DND-41 (cell line): ENCODE results near the gene RNF31.

Source experiments
- ATAC-seq: fragments of 200-7000 bp; cut with Tn5 transposase; 3 replicates; pipeline ENCODE4 v1.9.1; 2021; ENCODE audit warnings: low read depth; ENCODE audit not compliant: insufficient read depth
- DNase-seq: peaks from one replicate; pipeline ENCODE4 v3.0.0-alpha.2; 2020
- H2AFZ ChIP-seq: 2 replicates; pipeline ENCODE4 v1.6.0; 2012; ENCODE audit warnings: low read depth, low read length
- H3K27ac ChIP-seq: 2 replicates; pipeline ENCODE4 v1.5.1; 2012; ENCODE audit warnings: low read length, inconsistent platforms
- H3K27me3 ChIP-seq: fragments of 200-600 bp; sonication (generic); 2 replicates; pipeline ENCODE4 v1.6.0; 2012; ENCODE audit warnings: low read length, mild to moderate bottlenecking, inconsistent platforms; ENCODE audit not compliant: insufficient read depth, poor library complexity
- H3K36me3 ChIP-seq: 2 replicates; pipeline ENCODE4 v1.5.1; 2012; ENCODE audit warnings: low read length, inconsistent platforms; ENCODE audit not compliant: insufficient read depth
- H3K4me1 ChIP-seq: 2 replicates; pipeline ENCODE4 v1.5.1; 2012; ENCODE audit warnings: mild to moderate bottlenecking, low read length; ENCODE audit not compliant: insufficient read depth
- H3K4me2 ChIP-seq: 2 replicates; pipeline ENCODE4 v1.6.0; 2012; ENCODE audit warnings: mild to moderate bottlenecking, moderate library complexity, low read length, inconsistent platforms; ENCODE audit not compliant: insufficient read depth
- H3K4me3 ChIP-seq, 2 experiments: fragments of 200-600 bp in 1 of 2; shearing (Covaris generic) in 1 of 2; 2 replicates each; pipeline ENCODE4 v1.5.1; 2012 to 2016; ENCODE audit warnings: inconsistent platforms in 2 of 2, low read length in 2 of 2, mild to moderate bottlenecking in 2 of 2, low read depth in 1 of 2, moderate library complexity in 1 of 2
- H3K79me2 ChIP-seq: 2 replicates; pipeline ENCODE4 v1.6.0; 2012; ENCODE audit warnings: low read length, inconsistent platforms; ENCODE audit not compliant: insufficient read depth
- H3K9ac ChIP-seq: 2 replicates; pipeline ENCODE4 v1.6.0; 2012; ENCODE audit warnings: low read depth, mild to moderate bottlenecking, inconsistent platforms, low read length, moderate library complexity
- H3K9me3 ChIP-seq: 2 replicates; pipeline ENCODE4 v1.5.1; 2012; ENCODE audit warnings: low read length, moderate library complexity, mild to moderate bottlenecking, inconsistent platforms; ENCODE audit not compliant: insufficient read depth, severe bottlenecking
- H4K20me1 ChIP-seq: 2 replicates; pipeline ENCODE4 v1.6.0; 2012; ENCODE audit warnings: low read length; ENCODE audit not compliant: insufficient read depth
- EZH2 ChIP-seq: IDR thresholded peaks from 3 replicates; pipeline ENCODE4 v1.6.1; 2012; ENCODE audit warnings: borderline replicate concordance, low read depth, mild to moderate bottlenecking, moderate library complexity, low read length, inconsistent platforms; ENCODE audit not compliant: severe bottlenecking
- TF ChIP-seq, protein P1 (sequence below): IDR thresholded peaks from 2 replicates; pipeline ENCODE4 v1.5.1; 2012; ENCODE audit warnings: borderline replicate concordance, low read length, moderate library complexity, mild to moderate bottlenecking; ENCODE audit not compliant: poor library complexity, severe bottlenecking; ENCODE audit errors: extremely low read depth

Gene RNF31

DNA sequence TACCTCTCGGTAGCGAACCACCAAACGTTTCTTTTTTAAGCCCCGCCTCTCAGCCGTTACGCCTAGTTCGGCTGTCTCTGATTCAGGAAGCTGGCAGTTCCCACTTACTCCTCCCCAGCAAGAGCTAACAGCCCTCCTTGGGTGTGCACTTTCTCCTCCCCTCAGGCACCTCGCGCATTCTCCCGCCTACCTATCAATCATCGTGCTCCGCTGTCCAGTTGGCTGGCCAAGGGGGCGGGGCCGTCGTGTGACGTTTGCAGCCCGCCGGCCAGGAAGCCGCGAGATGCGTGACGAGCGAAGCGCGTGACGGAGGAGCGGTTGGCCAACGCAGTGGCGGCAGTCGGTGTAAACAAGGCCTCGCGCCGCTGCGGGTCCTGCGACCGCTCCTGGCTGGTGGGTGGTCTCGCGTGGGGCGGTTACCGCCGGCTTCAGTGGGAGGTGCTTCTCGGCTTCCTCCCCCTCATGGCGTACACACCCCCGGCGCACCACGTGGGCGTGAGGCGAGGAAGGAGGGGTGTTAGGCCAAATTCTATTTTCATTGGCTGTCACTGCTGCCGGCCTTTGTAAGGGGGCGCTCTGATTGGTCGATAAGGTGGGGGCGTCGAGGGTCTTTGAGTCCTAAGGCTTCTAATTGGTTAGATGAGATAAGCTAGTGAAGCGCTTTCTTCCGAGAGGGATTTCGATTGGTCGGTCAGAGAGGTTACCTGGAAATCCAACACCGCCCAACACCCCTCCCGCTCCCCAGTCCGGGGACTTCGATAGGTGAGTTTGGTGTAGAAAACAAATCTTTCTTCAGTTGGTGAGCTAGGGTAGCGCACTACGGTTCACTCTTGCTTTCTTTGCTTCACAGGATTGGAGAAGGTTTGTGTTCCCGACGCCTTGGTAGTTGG is 32.5 kb upstream of the RNF31 start, which contains the start of the genes DCAF11 and NRL:
Gene DCAF11, plus strand, starts transcription at position 246 of the 890 bp plus-strand sequence. CDS start 818 bp downstream, outside the sequence.
Gene NRL, minus strand, starts transcription at position 418 of the 890 bp plus-strand sequence. CDS start 32,101 bp downstream, outside the sequence.
- Histone ChIP-seq H3K9ac (peak within 1 kb of the TSS; percentile 76), H3K36me3 (peaks cover 36% of the 10 kb centered on the region), H3K9me3 (no peaks in the 10 kb centered on the region), H3K4me1 (peaks cover 23% of the 10 kb centered on the region), H3K79me2 (peaks cover 22% of the 10 kb centered on the region), H2AFZ (peak within 1 kb of the TSS; percentile 98), H4K20me1 (no peaks in the 10 kb centered on the region), H3K27ac (peak within 1 kb of the TSS; percentile 100), H3K4me2 (peak within 1 kb of the TSS; percentile 93), H3K27me3 (no peaks in the 10 kb centered on the region), H3K4me3 (peak within 1 kb of the TSS; percentile 28 to 63)
- peak; percentile 99 for DNase-seq
- peak; percentile 87 for ATAC-seq
- TF ChIP-seq, protein P1, sequence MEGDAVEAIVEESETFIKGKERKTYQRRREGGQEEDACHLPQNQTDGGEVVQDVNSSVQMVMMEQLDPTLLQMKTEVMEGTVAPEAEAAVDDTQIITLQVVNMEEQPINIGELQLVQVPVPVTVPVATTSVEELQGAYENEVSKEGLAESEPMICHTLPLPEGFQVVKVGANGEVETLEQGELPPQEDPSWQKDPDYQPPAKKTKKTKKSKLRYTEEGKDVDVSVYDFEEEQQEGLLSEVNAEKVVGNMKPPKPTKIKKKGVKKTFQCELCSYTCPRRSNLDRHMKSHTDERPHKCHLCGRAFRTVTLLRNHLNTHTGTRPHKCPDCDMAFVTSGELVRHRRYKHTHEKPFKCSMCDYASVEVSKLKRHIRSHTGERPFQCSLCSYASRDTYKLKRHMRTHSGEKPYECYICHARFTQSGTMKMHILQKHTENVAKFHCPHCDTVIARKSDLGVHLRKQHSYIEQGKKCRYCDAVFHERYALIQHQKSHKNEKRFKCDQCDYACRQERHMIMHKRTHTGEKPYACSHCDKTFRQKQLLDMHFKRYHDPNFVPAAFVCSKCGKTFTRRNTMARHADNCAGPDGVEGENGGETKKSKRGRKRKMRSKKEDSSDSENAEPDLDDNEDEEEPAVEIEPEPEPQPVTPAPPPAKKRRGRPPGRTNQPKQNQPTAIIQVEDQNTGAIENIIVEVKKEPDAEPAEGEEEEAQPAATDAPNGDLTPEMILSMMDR, result no peak
- no peak for TF ChIP-seq EZH2

DNA sequence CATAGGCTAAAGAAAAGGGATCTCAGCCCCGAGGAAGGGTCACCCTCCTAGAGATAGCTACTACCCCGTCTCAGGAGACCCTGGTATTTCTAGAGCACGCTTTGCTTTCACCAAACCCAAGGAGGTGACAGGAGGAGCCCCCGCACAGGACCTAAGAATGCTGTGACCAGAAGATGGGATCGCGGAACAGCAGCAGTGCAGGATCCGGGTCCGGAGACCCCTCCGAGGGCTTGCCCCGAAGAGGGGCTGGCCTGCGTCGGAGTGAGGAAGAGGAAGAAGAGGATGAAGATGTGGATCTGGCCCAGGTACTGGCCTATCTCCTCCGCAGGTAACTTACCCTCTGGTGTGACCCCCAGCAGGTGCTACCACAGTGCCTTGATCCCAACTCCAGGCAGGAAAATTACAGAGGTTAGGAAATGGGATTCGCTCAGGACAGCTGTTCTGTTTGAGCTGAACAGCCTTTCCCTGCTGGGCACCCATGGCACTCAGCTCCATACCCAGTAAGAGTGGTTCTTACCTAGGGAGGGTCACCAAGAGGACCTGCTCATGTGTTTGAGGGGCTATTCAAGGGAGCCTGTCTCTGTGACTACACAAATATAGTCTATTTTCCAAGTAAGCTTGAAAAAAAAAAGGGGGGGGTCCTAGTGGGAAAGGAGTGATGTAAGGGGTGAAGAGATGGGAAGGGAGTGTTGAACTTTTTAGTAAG is 31.7 kb upstream of the RNF31 start:
- peaks cover 39% of the 10 kb centered on the region for H3K36me3 ChIP-seq
- H3K9me3 ChIP-seq, result no peaks in the 10 kb centered on the region
- peaks cover 22% of the 10 kb centered on the region for H3K79me2 ChIP-seq
- ATAC-seq (no peak), DNase-seq (no peak)
- peak overlapping the region; percentile 93 for H3K4me2 ChIP-seq
- H3K4me1 ChIP-seq, result peaks cover 23% of the 10 kb centered on the region
- peak overlapping the region; percentile 85 for H2AFZ ChIP-seq
- no peaks in the 10 kb centered on the region for H3K27me3 ChIP-seq
- peak overlapping the region; percentile 100 for H3K27ac ChIP-seq
- H3K4me3 ChIP-seq, result peak overlapping the region; percentile 28 to 63
- peak overlapping the region; percentile 76 for H3K9ac ChIP-seq
- TF ChIP-seq, protein P1, result no peak
- TF ChIP-seq EZH2, result no peak
- H4K20me1 ChIP-seq, result no peaks in the 10 kb centered on the region

DNA sequence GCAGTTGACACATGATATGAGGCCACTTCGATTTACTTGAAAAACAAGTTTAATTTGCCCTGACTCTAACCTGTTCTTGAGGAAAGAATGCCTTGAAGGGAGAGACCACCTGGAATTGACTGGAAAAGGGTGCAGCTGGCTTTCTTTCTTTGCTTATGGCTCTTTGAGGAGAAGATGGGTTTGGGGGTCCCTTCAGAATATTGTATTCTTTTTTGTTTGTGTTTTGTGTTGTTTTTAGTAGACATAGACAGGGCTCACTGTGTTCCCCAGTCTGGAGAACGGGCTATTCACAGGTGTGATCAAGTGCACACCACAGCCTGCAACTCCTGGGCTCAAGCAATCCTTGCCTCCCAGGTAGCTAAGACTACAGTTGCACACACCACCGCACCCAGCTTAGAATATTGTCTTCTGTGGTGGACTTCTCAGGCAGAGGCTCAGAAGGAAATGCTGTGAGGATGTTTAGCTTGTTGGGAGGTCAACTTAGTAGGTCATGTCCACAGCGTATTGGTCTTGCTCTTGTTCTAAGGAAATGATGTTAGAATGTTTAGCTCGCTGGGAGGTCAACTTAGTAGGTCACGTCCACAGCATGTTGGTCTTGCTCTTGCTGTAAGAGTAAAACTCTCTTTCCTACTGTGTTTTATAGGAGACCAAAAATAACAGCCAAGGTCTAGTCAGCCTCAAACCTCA is 31.0 kb upstream of the RNF31 start:
- Histone ChIP-seq H3K36me3 (peaks cover 46% of the 10 kb centered on the region), H3K4me1 (peaks cover 23% of the 10 kb centered on the region), H3K4me2 (peak overlapping the region; percentile 93), H3K9me3 (no peaks in the 10 kb centered on the region), H3K4me3 (peak overlapping the region in 1 of 2 experiments; percentile 63; a peak in 3 of 4 replicates), H3K27ac (no peak overlapping the region; the same call in 1 of the 2 replicates), H4K20me1 (no peaks in the 10 kb centered on the region), H2AFZ (no peak overlapping the region), H3K79me2 (peaks cover 22% of the 10 kb centered on the region), H3K9ac (peak overlapping the region; percentile 76), H3K27me3 (no peaks in the 10 kb centered on the region)
- TF ChIP-seq, protein P1, result no peak
- TF ChIP-seq EZH2, result no peak
- DNase-seq (no peak), ATAC-seq (no peak)
